ENCODE measurements around the gene GABRG2. TPM values are rescaled to one million over a fixed set of nuclear protein-coding genes. Genes with fewer than 3 reads are reported as not detected.

Gene GABRG2
- total RNA-seq, result not detected

GRCh38 chr5:162067655-162068411, at the start of gene GABRG2:
TSS of gene GABRG2 (plus strand) at chr5:162067773. CDS start at chr5:162068000, 227 bp downstream.
- no peak within 1 kb of the TSS for H3K27ac ChIP-seq
- TF ChIP-seq EP300 (IDR thresholded peaks at IDR 0.05), result no peak
- TF ChIP-seq POLR2AphosphoS5 (IDR thresholded peaks at IDR 0.05), result no peak
- TF ChIP-seq POLR2A (IDR thresholded peaks at IDR 0.05), result no peak
- TF ChIP-seq CTCF (IDR thresholded peaks at IDR 0.05), result no peak
- H3K9me3 ChIP-seq, result no peaks in the 10 kb centered on the region
- no peak for DNase-seq
- H3K27me3 ChIP-seq, result no peaks in the 10 kb centered on the region
- no peak within 1 kb of the TSS for H3K4me3 ChIP-seq
- H3K36me3 ChIP-seq, result no peaks in the 10 kb centered on the region
- H3K4me1 ChIP-seq, result no peaks in the 10 kb centered on the region
- no peak for ATAC-seq (ENCODE audit: low FRiP score in 2 of 2)
- 7 to 9% methylated on average over 21 of the region's 21 CpGs for WGBS, 2 donors

GRCh38 chr5:162025312-162025711, 42.3 kb upstream of the GABRG2 start:
- 84 to 91% methylated on average over 2 of the region's 2 CpGs for WGBS, 2 donors

GRCh38 chr5:162026803-162027202, 40.8 kb upstream of the GABRG2 start:
- Histone ChIP-seq H3K36me3 (no peaks in the 10 kb centered on the region), H3K27me3 (no peaks in the 10 kb centered on the region), H3K4me3 (no peak overlapping the region), H3K4me1 (no peaks in the 10 kb centered on the region), H3K27ac (no peak overlapping the region), H3K9me3 (no peaks in the 10 kb centered on the region)
- 71% methylated on average over 4 of the region's 4 CpGs for WGBS, 2 donors
- TF ChIP-seq EP300 (IDR thresholded peaks at IDR 0.05), result no peak
- no peak for TF ChIP-seq POLR2A (IDR thresholded peaks at IDR 0.05)
- no peak for TF ChIP-seq CTCF (IDR thresholded peaks at IDR 0.05)
- TF ChIP-seq POLR2AphosphoS5 (IDR thresholded peaks at IDR 0.05), result no peak
- DNase-seq, result no peak
- no peak for ATAC-seq (ENCODE audit: low FRiP score in 2 of 2)

More at GRCh38 chr5:162025312-162025711, 42.3 kb upstream of the GABRG2 start:
- Histone ChIP-seq H3K27me3 (no peaks in the 10 kb centered on the region), H3K36me3 (no peaks in the 10 kb centered on the region), H3K27ac (no peak overlapping the region), H3K4me3 (no peak overlapping the region), H3K4me1 (no peaks in the 10 kb centered on the region), H3K9me3 (no peaks in the 10 kb centered on the region)
- DNase-seq (no peak), ATAC-seq (ENCODE audit: low FRiP score in 2 of 2) (no peak)
- TF ChIP-seq POLR2A (IDR thresholded peaks at IDR 0.05), result no peak
- TF ChIP-seq POLR2AphosphoS5 (IDR thresholded peaks at IDR 0.05), result no peak
- no peak for TF ChIP-seq CTCF (IDR thresholded peaks at IDR 0.05)
- TF ChIP-seq EP300 (IDR thresholded peaks at IDR 0.05), result no peak

- Histone ChIP-seq H3K36me3 (no peaks in the 10 kb centered on the region), H3K4me3 (no peak overlapping the region), H3K9me3 (no peaks in the 10 kb centered on the region), H3K27me3 (no peaks in the 10 kb centered on the region), H3K4me1 (no peaks in the 10 kb centered on the region), H3K27ac (no peak overlapping the region)
- DNase-seq, result no peak
- WGBS, 2 donors, result 76 to 94% methylated on average over 1 of the region's 1 CpG
- TF ChIP-seq EP300 (IDR thresholded peaks at IDR 0.05) (no peak), CTCF (IDR thresholded peaks at IDR 0.05) (no peak), POLR2A (IDR thresholded peaks at IDR 0.05) (no peak), POLR2AphosphoS5 (IDR thresholded peaks at IDR 0.05) (no peak)
- ATAC-seq (ENCODE audit: low FRiP score in 2 of 2), result no peak
Measured at GRCh38 chr5:162037431-162037830, 30.1 kb upstream of the GABRG2 start.

GRCh38 chr5:162047279-162047678, 20.3 kb upstream of the GABRG2 start:
- WGBS, 2 donors, result 30 to 60% methylated on average over 1 of the region's 1 CpG
- H3K4me3 ChIP-seq, result no peak overlapping the region

More at GRCh38 chr5:162047279-162047678, 20.3 kb upstream of the GABRG2 start:
- Histone ChIP-seq H3K4me1 (no peaks in the 10 kb centered on the region), H3K27me3 (no peaks in the 10 kb centered on the region), H3K36me3 (no peaks in the 10 kb centered on the region), H3K27ac (no peak overlapping the region), H3K9me3 (no peaks in the 10 kb centered on the region)
- ATAC-seq (ENCODE audit: low FRiP score in 2 of 2) (no peak), DNase-seq (no peak)
- TF ChIP-seq POLR2AphosphoS5 (IDR thresholded peaks at IDR 0.05) (no peak), CTCF (IDR thresholded peaks at IDR 0.05) (no peak), EP300 (IDR thresholded peaks at IDR 0.05) (no peak), POLR2A (IDR thresholded peaks at IDR 0.05) (no peak)
